Hepatocyte (in vitro differentiated cells): ENCODE results near the gene MGAM2.

Source experiments
- EZH2phosphoT487 ChIP-seq: fragments of 200-600 bp; sonication (generic); IDR thresholded peaks from one replicate; pipeline ENCODE4 v1.6.1; 2018; ENCODE audit warnings: antibody characterized with exemption, mild to moderate bottlenecking, low read depth, moderate library complexity; ENCODE audit not compliant: unreplicated experiment, severe bottlenecking
- TF ChIP-seq, protein P1 (sequence below): fragments of 200-600 bp; sonication (generic); IDR thresholded peaks from 2 replicates; pipeline ENCODE4 v1.5.1; 2016; ENCODE audit warnings: antibody characterized with exemption, mild to moderate bottlenecking; ENCODE audit not compliant: poor library complexity

DNA sequence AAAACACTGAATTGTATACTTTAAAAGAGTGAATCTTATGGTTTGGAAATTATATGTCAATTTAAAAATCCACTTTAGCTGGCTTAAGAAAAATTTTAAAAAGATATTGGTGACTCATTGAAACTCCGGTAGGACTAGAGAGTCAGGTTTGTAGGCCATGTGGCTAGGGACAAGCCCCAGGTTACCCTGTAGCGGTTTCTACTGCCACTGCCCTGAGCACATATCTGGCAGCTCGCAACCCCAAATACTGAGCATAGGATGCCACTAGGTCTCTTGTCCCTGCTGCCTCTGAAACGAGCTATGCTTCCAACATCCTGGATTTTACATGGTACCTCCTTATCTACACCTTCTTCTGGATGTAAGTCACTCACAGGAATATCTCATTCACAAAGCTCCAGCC, 1.4 kb upstream of the MGAM2 start:
- TF ChIP-seq, protein P1, sequence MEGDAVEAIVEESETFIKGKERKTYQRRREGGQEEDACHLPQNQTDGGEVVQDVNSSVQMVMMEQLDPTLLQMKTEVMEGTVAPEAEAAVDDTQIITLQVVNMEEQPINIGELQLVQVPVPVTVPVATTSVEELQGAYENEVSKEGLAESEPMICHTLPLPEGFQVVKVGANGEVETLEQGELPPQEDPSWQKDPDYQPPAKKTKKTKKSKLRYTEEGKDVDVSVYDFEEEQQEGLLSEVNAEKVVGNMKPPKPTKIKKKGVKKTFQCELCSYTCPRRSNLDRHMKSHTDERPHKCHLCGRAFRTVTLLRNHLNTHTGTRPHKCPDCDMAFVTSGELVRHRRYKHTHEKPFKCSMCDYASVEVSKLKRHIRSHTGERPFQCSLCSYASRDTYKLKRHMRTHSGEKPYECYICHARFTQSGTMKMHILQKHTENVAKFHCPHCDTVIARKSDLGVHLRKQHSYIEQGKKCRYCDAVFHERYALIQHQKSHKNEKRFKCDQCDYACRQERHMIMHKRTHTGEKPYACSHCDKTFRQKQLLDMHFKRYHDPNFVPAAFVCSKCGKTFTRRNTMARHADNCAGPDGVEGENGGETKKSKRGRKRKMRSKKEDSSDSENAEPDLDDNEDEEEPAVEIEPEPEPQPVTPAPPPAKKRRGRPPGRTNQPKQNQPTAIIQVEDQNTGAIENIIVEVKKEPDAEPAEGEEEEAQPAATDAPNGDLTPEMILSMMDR, result no peak
- no peak for TF ChIP-seq EZH2phosphoT487
